Sciatic nerve (tissue), 2 donors: ENCODE results near the gene GRIFIN. TPM values are rescaled to one million over a fixed set of nuclear protein-coding genes. Genes with fewer than 3 reads are reported as not detected.

ENCODE experiments used
- ATAC-seq: fragments of 200-7000 bp; cut with Tn5 transposase; one replicate; pipeline ENCODE4 v1.9.1; 2020; ENCODE audit warnings: mild to moderate bottlenecking, moderate library complexity
- DNase-seq: peaks from one replicate; pipeline ENCODE4 v3.0.0-alpha.2; 2020; ENCODE audit warnings: low spot score
- intact Hi-C: fragments of 100-400 bp; cut with DNase I; formaldehyde crosslinking; loops from one replicate; pipeline ENCODE4 v1.14.2; 2022
- total RNA-seq: library from RNA; stranded (reverse); fragmentation: NEBNext Ultra II Directional; extraction: Animal tissue kit (Norgen Biotek cat#: 25700); gene quantifications from one replicate; pipeline ENCODE4 v1.2.1, GENCODE V29; 2021
- donor health status: DM: no; HTN: no; CAD: no.
- donor health status: DM: no; HTN: no; CAD: no.

GRIFIN gene
- total RNA-seq, 1 donor from 2014 or later, result not detected

GRCh38 chr7:2487586-2488271 is 11.5 kb upstream of the GRIFIN start:
- peak; percentile 77 for ATAC-seq
- peak; percentile 68 for DNase-seq
- intact Hi-C loops, result no loop called here

DNA sequence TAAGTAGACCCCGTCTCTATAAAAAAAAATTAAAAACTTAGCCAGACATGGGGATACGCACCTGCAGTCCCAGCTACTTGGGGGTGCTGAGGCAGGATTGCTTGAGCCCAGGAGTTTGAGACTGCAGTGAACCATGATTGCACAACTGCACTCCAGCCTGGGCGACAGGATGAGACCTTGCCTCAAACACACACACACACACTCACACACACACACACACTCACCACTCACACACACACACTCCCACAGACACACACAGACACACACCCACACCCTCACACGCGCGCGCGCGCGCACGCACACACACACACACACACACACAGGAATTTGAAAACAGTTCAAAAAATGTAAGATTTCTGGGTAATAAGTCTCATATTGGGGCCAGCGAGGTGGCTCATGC is 8.7 kb upstream of the GRIFIN start:
- ATAC-seq (no peak), DNase-seq (no peak)
- intact Hi-C loops, result no loop called here

GRCh38 chr7:2483494-2483893 is 7.3 kb upstream of the GRIFIN start:
- intact Hi-C loops, result no loop called here
- ATAC-seq (no peak), DNase-seq (no peak)

GRCh38 chr7:2482725-2483451 is 6.7 kb upstream of the GRIFIN start:
- intact Hi-C loops, result no loop called here
- DNase-seq (no peak), ATAC-seq (no peak)

GRCh38 chr7:2481195-2481594 is 5.0 kb upstream of the GRIFIN start:
- ATAC-seq (no peak), DNase-seq (no peak)
- intact Hi-C loops, result no loop called here

DNA sequence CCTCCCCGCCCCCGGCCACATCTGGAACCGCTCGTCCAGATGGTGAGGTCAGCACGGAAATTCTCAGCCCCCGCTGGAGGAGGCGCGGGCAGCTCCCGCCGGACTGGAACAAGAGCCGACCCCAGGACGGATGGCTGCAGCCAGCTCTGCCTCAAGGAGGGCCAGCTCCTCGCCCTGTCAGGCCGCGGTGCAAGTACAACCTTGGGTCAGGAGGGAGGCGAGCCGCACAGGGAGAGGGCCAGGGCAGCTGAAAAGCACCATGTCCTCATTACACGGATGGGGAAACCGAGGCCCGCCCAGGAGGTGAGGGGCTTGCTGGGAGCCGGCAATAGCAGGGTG is 3.8 kb upstream of the GRIFIN start:
- DNase-seq (no peak), ATAC-seq (no peak)
- intact Hi-C loops, result no loop called here

GRCh38 chr7:2479276-2480069 is 3.3 kb upstream of the GRIFIN start:
- DNase-seq (no peak), ATAC-seq (no peak)
- intact Hi-C loops, result no loop called here

DNA sequence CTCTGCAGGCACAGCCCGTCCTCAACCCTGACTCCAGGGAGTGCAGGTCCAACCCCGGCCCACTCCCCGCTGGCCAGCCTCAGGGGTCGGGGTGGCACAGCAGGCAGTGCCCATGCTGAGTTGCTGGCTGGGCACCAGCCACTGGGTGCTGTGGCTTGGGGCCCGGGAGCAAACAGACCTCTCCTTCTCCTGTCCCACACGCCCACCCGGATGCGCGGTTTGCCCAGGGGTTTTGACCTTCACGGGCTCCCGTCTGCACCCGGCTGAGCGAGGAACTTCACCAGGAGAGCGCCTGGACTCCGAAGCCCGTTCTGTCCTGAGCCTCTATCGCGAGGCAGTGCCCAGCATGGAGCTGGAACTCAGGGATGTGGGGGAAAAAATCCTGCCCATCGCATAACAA is 2.6 kb upstream of the GRIFIN start:
- no peak for DNase-seq
- intact Hi-C loops, result no loop called here

GRCh38 chr7:2478399-2478785 is 2.2 kb upstream of the GRIFIN start:
- intact Hi-C loops, result no loop called here
- ATAC-seq (peak; percentile 85), DNase-seq (peak; percentile 77)

More for the DNA sequence above, 2.6 kb upstream of the GRIFIN start:
- ATAC-seq, result no peak

- DNase-seq (peak; percentile 78), ATAC-seq (peak; percentile 85)
- intact Hi-C loops, result no loop called here
Observed at GRCh38 chr7:2477447-2478398, 1.5 kb upstream of the GRIFIN start.

DNA sequence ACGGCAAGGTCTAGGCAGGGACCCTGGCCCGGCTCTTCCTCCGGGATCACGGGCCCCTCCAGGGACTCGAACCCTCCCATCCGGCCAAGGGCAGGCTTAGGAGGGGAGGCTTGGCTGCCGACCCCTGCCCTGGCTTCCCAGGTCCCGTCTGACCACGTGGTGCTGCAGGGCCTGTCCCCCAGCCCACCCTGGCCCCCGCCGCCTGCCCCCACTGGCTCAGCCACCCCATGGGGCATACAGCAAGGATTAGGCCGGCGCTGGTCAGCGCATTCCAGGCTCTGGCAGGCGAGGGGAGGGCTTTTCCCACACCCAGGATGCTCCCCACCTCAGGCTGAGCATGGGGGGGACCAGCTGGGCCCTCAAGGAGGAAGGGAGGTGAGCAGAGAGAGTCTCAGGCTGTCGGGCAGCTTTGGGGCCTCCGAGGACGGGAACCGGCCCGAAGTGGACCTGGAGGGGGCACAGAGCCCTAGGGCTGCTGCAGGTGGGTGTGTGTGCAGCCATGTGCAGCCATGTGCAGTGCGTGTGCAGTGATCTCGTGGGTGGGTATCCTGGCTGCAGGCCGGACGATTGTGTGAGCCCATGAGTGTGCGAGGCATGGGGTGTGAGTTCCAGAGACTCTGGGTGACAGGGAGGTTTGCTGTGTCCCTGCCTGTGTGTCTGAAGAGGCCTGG is 713 bp upstream of the GRIFIN start:
- DNase-seq (no peak), ATAC-seq (no peak)
- intact Hi-C loops, result no loop called here

- intact Hi-C loops, result no loop called here
- DNase-seq, result peak; percentile 57
- ATAC-seq, result no peak
Observed at GRCh38 chr7:2475678-2476015, 551 bp downstream of the GRIFIN start.

- ATAC-seq (no peak), DNase-seq (peak; percentile 55)
- intact Hi-C loops, result no loop called here
Observed at GRCh38 chr7:2474813-2475677, 1.2 kb downstream of the GRIFIN start.

- no peak for DNase-seq
- no peak for ATAC-seq
- intact Hi-C loops, result no loop called here
Observed at GRCh38 chr7:2474224-2474623, 2.0 kb downstream of the GRIFIN start.

DNA sequence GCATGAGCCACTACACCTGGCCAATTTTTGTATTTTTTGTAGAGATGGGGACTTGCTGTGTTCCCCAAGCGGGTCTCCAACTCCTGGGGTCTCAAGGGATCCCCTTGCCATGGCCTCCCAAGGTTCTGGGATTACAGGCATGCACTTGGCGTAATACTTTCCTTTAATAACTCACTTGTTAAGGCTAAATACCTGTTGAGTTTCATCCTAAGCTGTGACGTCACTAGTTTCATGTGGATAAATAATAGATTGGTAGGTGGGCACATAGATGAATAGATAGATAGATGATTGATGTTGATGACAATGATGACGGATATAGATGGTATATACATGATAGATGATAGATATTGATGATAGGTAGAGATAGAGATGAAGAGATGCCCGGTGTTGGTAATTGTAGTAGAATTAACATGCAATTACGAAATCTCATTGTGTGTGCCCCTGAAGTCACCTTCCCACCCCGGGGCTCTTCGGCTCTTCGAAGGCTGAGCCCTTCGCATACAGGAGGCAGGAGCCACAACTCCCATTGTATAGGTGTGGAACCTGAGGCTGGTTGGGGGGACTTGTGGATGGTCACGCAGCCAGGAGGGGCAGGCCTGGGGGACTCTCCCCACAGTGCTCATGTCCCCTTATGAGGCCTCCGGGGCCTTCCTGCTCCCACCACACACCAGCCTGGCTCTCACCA is 2.6 kb downstream of the GRIFIN start:
- DNase-seq (no peak), ATAC-seq (no peak)
- intact Hi-C loops, result no loop called here

GRCh38 chr7:2472739-2473138 is 3.5 kb downstream of the GRIFIN start:
- intact Hi-C loops, result no loop called here
- no peak for DNase-seq
- no peak for ATAC-seq

DNA sequence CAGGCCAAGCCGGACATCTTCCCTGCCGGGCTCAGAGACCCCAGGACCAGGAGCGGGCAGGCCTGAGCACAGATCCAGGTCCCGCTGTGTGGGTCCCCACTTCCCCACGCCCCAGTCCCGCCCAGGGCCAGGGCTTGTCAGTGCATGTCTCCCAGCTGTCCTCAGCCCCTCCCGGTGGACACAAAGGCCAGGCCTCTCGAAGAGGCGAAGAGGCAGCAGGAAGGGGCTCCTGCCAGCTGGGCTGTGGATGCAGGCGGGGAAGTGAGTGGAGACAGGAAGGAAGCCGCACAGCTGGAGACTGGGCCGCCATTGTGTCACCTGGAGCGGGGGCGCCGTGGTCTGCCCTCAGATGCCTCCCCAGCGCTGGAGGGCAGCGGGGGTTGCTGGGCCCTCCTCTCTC is 4.8 kb downstream of the GRIFIN start:
- intact Hi-C loops, result no loop called here
- ATAC-seq, result no peak
- DNase-seq, result no peak
